K562 (cell line): ENCODE measurements around the gene MID1IP1.

Source experiments
- E2F5 ChIP-seq: sonication (generic); formaldehyde crosslinking; IDR thresholded peaks from 2 replicates; pipeline ENCODE4 v1.8.0; 2022; ENCODE audit warnings: mild to moderate bottlenecking, missing genetic modification reagents
- HIVEP1 ChIP-seq: fragments of 250-450 bp; sonication (Bioruptor Pico); IDR thresholded peaks from 2 replicates; pipeline ENCODE4 v1.4.0; 2020; ENCODE audit warnings: mild to moderate bottlenecking
- HNRNPH1 ChIP-seq: fragments of 200-400 bp; formaldehyde crosslinking; optimal IDR thresholded peaks from 2 replicates; pipeline ENCODE3; 2017; ENCODE audit warnings: low read depth, mild to moderate bottlenecking, low read length, moderate library complexity
- SIN3A ChIP-seq, 2 experiments: fragments of 150-350 bp in 1 of 2; IDR thresholded peaks; 2 replicates each; pipeline ENCODE4 v1.6.1; 2011 to 2016; ENCODE audit warnings: borderline replicate concordance in 2 of 2, low read depth in 2 of 2, low read length in 2 of 2, mild to moderate bottlenecking in 2 of 2, moderate library complexity in 2 of 2; ENCODE audit not compliant: control insufficient read depth in 1 of 2
- STAT6 ChIP-seq: sonication (generic); formaldehyde crosslinking; IDR thresholded peaks from 2 replicates; pipeline ENCODE4 v1.8.1; 2023; ENCODE audit warnings: mild to moderate bottlenecking, missing genetic modification reagents
- TCF3 ChIP-seq: sonication (generic); formaldehyde crosslinking; IDR thresholded peaks from 2 replicates; pipeline ENCODE4 v1.4.0; 2020; ENCODE audit warnings: mild to moderate bottlenecking, missing genetic modification reagents

- TF ChIP-seq HIVEP1 (CRISPR knock-in tag) (no peak), E2F5 (CRISPR knock-in tag) (no peak), HNRNPH1 (no peak), TCF3 (no peak), SIN3A (IDR thresholded peaks at IDR 0.05; ENCODE audit: borderline replicate concordance in 2 of 2, control insufficient read depth in 1 of 2, low read depth in 2 of 2, low read length in 2 of 2) (no peak), STAT6 (CRISPR knock-in tag) (no peak)
Observed at GRCh38 chrX:38805432-38806389, 4.5 kb downstream of the MID1IP1 start.
